NCI-H2196 treated with DMSO at 0.1 percent for 48 hours (cell line): Measurements from ENCODE around the gene DOCK1.

Experiments used
- DNase-seq: peaks from one replicate; lab custom pipeline; 2025; ENCODE audit not compliant: unreplicated experiment; lab: John Stamatoyannopoulos, UW

Gene DOCK1

GRCh38 chr10:127198721-127199120, 293.5 kb downstream of the DOCK1 start:
- no peak for DNase-seq

DNA sequence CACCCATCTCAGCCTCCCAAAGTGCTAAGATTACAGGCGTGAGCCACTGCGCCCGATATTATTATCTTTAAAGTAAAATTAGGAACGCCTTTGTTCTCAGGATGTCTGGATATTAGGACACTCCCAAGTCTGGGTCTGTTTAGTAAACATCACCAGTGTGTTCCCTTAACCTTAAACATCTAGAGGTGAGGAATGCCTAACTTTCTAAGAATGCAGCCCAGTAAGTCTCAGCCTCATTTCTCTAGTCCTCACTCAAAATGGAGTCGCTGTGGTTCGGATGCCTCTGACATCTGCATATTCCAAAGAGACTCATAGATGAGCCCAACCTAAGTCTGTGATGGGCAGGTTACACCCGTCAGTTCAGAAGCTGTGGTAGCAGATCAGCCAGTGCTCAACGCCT, 295.4 kb downstream of the DOCK1 start:
- DNase-seq = no peak

DNA sequence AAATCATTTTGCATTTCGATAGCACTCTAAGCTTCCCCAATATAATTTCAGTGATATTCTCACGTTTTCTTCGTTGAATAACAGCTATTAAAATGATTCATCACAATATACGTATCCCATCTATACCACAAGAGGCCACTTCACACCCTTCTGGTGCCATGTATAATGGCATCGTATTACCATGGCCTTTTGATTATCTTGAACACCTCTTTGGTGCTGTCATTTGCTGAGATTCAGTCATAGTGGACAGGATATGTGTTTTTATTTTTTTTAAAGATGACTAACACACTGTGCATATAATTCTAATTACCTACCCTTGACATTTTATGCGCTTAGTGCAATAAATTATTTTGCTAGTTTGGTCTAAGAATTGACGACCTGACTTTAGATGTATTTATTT, 297.8 kb downstream of the DOCK1 start:
- no peak for DNase-seq

- DNase-seq = no peak
These were observed 301.9 kb downstream of the DOCK1 start for GRCh38 chr10:127207081-127207480.

DNA sequence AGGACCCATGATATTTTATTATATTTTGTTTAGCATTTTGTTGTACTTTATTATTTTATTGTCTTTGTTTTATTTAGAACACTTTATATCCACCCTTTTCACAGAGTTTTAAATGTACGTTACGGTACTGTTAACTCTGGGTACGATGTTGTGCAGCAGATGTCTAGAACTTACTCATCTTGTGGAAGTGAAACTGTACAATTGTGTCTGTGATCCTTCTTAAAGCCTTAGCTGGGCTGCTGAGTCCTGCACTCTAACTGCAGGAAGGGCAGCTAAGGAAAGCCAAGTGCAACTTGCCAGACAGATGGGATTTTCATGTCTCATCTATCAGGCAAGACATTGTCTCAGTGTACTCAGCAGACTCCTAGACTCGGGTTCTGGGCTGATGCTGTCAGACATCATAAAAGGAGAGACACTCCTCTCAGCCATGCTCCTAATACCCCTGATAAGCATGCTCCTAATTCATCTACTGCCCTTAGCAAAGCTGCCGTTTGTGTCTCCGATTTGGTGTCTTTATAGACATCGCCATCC, 305.8 kb downstream of the DOCK1 start:
- DNase-seq = no peak

- no peak for DNase-seq
These were observed 310.6 kb downstream of the DOCK1 start for GRCh38 chr10:127215866-127216265.

DNA sequence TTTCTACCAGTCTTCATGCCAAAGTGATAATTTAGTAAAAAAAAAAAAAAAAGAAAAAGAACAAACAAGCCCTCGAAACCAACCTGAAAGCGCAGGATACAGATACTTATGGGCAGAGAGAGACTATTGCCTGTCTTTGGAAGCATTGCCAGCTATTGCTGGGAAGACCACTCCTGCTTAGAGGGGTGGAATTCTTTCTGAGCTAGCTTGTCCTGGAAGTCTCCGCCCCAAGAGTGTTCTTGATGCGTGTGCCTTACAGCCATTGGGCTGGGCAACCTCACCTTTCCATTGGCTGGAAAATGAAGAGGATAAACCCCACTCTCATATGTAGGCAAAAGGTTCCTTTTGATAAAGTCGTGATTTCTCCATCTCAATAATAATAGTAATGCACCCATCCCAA, 311.0 kb downstream of the DOCK1 start:
- DNase-seq = no peak

DNA sequence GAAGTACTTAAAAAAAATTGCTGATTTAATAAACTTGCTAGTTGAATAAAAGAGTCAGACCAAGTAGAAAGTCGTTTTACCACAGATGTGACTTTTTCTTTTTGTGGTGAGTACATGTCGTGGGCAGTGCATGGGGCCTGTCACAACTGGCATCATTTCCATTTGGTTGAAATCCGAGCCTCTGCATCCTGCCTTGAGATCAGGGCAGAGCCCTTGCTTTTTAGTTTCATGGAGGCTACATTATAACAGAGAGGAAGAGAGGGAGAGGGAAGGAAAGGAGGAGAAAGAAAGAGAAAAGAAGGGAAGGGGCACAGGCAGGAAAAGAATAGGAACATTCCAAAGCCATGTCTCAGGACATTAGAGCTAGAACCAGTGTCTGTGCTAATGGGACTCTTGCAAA, 311.6 kb downstream of the DOCK1 start:
- no peak for DNase-seq

DNA sequence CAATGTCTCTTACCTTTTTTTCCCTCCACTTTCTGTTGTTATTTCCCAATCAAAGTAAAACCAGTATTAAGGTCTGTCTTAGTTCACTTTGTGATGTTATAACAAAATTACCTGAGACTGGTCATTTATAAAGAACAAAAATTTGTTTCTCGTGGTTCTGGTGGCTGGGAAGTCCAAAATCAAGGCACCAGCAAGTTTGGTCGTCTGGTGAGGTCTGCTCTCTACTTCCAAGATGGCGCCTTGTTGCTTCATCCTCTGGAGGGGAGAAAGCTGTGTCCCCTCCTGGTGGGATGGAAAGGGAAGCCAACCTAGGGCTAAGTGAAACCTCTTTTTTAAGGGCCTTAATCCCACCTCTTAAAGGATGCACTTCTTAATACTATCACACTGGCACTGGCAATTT, 313.4 kb downstream of the DOCK1 start:
- no peak for DNase-seq

GRCh38 chr10:127221281-127221680, 316.1 kb downstream of the DOCK1 start:
- no peak for DNase-seq

DNA sequence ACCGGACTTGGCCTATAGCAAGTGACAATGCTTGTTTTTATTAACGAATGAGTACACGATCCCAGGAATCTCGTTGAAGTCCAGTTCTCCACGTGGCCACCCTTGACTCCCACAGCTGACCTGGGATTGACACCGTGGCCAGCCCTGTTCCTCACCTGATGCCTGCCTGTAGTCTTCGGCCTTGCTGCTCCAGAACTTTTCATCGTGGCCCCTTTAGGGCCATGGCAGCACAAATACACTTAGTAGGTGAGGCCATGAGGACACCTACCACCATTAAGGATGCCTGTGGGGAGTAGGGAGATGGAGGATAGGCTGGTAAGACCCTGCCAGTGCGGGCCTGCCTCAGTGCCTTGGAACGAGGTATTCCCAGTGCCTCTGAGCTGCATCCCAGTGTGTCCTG, 321.8 kb downstream of the DOCK1 start:
- no peak for DNase-seq

DNA sequence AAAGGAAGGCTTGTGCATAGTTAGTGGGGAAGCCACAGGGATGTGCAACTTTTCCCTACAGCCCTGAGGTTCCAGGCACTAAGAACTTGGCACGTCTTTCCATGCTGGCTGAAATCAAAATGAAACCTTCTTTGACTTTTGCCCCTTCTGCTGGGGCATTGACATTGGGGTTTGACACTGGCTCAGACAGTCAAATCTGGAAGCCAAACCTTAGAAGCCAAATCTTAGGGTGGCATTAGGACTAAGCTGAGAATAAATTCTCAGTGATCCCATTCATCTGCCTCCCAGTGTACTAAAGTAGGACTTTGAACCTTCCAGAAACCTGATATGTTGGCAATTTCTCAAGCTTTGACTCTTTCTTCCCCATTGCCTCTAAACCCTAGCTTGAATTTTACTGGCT, 322.4 kb downstream of the DOCK1 start:
- DNase-seq = no peak

GRCh38 chr10:127228195-127228787, 323.1 kb downstream of the DOCK1 start:
- no peak for DNase-seq

- no peak for DNase-seq
These were observed 329.1 kb downstream of the DOCK1 start for GRCh38 chr10:127234306-127234800.

DNA sequence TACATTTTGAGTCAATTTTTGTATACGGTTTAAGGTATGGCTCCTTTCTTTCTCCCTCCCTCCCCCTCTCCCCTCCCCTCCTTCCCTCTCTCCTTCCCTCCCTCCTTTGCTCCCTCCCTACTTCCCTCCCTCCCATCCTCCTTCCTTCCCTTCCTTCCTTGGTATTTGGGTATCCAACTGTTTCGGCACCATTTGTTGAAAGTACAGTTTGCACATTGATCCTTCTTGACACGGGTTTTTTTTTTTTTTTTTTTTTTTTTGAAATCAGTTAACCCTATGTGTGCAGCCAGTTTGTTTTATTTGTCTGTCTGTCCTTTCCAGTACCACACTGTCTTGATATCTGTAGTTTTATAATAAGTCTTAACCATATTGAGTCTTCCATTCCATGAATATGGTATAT, 331.0 kb downstream of the DOCK1 start:
- no peak for DNase-seq

GRCh38 chr10:127242914-127243313, 337.7 kb downstream of the DOCK1 start:
- DNase-seq = no peak

DNA sequence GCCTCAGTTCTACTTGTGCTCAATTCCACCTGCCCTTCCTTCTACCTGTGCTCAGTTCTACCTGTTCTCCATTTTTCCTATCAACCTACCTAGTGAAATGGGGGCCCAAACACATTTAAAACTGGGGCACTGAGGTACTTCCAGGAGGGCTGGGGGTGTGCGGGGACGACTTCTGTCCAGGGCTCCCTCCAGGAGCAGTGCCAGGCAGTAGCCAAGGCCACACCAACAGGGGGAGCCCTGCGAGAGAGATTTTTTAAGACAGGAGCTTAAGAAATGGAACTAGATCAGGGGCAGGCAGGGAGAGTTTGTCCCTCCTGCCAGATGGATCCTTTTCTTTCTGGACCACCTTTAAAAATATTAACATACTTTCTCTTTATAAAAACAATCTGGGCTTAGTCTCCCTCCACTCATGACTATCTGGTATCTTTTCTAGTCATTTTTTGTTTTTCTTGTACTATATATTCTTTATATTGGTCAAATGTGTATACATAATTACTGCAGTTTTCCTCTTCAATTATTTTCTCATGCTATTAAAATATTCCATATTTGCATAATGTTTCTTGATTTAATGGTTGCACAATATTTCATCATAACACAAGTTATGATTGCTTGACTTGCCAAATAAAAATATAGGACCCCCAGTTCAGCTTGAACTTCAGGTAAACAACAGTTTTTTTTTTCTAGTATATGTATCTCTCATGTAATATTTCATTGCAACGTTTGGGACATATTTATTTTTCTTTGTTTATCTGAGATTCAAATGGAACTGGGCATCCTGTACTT, 338.5 kb downstream of the DOCK1 start:
- no peak for DNase-seq

DNA sequence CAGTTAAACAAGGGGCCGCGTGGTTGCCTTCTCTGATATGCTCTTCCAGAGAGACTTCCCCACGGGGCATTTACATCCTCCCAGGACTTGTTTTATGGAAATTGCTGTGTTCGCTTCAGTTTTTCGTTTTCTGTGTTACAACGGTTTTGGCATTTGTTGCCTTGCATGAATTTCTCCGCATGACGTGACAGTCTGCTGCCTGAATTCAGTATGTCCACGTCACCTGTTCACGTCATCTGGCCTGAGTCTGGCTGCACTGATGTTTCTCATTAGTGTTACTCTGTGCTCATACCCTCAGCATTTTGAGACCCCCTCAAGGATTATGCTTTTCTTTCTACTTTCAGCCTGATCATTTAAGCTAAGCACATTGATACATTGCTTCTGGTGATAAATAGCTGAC, 340.2 kb downstream of the DOCK1 start:
- DNase-seq = no peak

GRCh38 chr10:127250031-127250430, 344.8 kb downstream of the DOCK1 start:
- no peak for DNase-seq

GRCh38 chr10:127252818-127253217, 347.6 kb downstream of the DOCK1 start:
- no peak for DNase-seq

DNA sequence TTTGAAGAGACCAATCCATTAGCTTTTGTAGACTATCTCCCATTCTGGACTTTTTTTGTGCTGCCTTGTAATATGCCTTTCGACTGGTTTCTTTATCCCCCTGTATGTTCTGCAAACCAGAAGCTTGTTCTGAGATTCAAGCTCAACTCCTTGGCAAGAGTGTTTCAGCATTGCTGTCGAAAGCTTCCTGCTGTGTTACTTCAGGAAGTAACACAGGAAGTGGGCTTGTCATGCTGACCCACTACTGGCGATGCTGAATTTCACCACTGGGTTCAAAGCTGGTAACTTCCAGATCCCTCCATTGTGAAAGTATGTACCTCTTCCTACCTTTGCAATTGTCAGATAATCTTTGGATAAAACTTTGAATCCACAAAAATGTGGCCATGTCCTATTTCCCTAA, 349.0 kb downstream of the DOCK1 start:
- DNase-seq = no peak

- no peak for DNase-seq
These were observed 352.2 kb downstream of the DOCK1 start for GRCh38 chr10:127257395-127257794.
